Breast epithelium (tissue), 4 donors: ENCODE data around the gene PPP2R2D. TPM values are rescaled to one million over a fixed set of nuclear protein-coding genes. Genes with fewer than 3 reads are reported as not detected.

Experiments
- DNase-seq, 2 donors: peaks; one replicate each; pipeline ENCODE4 v3.0.0-alpha.2; 2019; ENCODE audit warnings: low spot score in 2 of 2
- H3K27ac ChIP-seq, 2 donors: fragments of 200-600 bp; sonication (generic) in 1 of 2; one replicate each; pipeline ENCODE4 v1.5.1; 2016 to 2019; ENCODE audit warnings: mild to moderate bottlenecking in 1 of 2
- H3K27me3 ChIP-seq, 2 donors: fragments of 200-600 bp; sonication (generic) in 1 of 2; one replicate each; pipeline versions ENCODE4 v1.5.1 to v1.6.0; 2017 to 2019; ENCODE audit warnings: control low read depth in 1 of 2, mild to moderate bottlenecking in 1 of 2
- H3K36me3 ChIP-seq: fragments of 200-600 bp; one replicate; pipeline ENCODE4 v1.5.1; 2019
- H3K4me1 ChIP-seq, 2 donors: fragments of 200-600 bp; sonication (generic); one replicate each; pipeline ENCODE4 v1.5.1; 2016 to 2019; ENCODE audit warnings: control low read depth in 1 of 2
- H3K4me3 ChIP-seq, 3 donors: fragments of 200-600 bp; sonication (generic); 1 replicate in 2 of 3; 2 replicates in 1 of 3; pipeline ENCODE4 v1.5.1; 2016 to 2019; ENCODE audit warnings: mild to moderate bottlenecking in 3 of 3, moderate library complexity in 2 of 3
- H3K9me3 ChIP-seq, 2 donors: fragments of 200-600 bp; sonication (generic) in 1 of 2; one replicate each; pipeline ENCODE4 v1.5.1; 2016 to 2019; ENCODE audit warnings: control low read depth in 1 of 2
- POLR2A ChIP-seq: fragments of 450-650 bp; IDR thresholded peaks from one replicate; pipeline ENCODE4 v1.6.1; 2016; ENCODE audit warnings: antibody characterized with exemption, mild to moderate bottlenecking, moderate library complexity
- POLR2AphosphoS5 ChIP-seq, 3 donors: sonication (generic); formaldehyde crosslinking; IDR thresholded peaks; one replicate each; pipeline ENCODE4 v1.6.1; 2017; ENCODE audit warnings: antibody characterized with exemption in 3 of 3
- intact Hi-C: fragments of 100-400 bp; cut with DNase I; formaldehyde crosslinking; loops from one replicate; pipeline ENCODE4 v1.15.1; 2023; ENCODE audit warnings: low total_unique reads
- total RNA-seq, 3 donors: library from RNA; depleted of rRNA; stranded (reverse); fragments of >200 nt; gene quantifications; one replicate each; pipeline ENCODE4 v1.1.0, GENCODE V29; 2016
- TF ChIP-seq, protein P1 (sequence below), 3 donors: fragments of 450-650 bp; IDR thresholded peaks; one replicate each; pipeline ENCODE4 v1.5.1; 2016 to 2017; ENCODE audit warnings: antibody characterized with exemption in 3 of 3, mild to moderate bottlenecking in 3 of 3, moderate library complexity in 3 of 3

PPP2R2D gene
- total RNA-seq, 3 donors from 2014 or later = 33.0 to 51.8 (median 44.1) TPM

DNA sequence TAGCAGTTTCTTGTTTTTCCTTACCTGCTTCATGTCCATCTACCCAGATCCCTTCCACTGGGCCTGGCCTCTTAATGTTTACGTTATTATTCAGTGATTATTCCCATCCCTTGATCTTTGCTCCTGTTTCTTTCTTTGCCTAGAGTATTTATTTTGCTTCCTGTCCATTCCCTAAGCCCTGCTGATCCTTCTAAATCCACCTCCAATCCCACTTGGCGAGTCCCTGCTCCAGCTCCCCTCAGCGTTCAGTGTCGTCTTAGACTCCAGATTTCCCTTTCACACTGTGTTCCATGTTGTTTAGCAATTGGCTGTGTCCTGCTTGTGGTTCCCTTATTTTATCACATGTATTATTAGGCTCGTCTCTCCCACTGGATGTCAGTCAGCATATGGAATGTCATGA lies 7.3 kb downstream of the PPP2R2D start:
- H3K27ac ChIP-seq = no peak overlapping the region
- no peak for DNase-seq
- peaks cover 0 to 9% of the 10 kb centered on the region in 2 donors for H3K4me1 ChIP-seq
- H3K9me3 ChIP-seq = no peaks in the 10 kb centered on the region
- H3K36me3 ChIP-seq = no peaks in the 10 kb centered on the region
- H3K4me3 ChIP-seq = no peak overlapping the region
- H3K27me3 ChIP-seq = no peaks in the 10 kb centered on the region
- intact Hi-C loops = no loop called here
- TF ChIP-seq, protein P1, sequence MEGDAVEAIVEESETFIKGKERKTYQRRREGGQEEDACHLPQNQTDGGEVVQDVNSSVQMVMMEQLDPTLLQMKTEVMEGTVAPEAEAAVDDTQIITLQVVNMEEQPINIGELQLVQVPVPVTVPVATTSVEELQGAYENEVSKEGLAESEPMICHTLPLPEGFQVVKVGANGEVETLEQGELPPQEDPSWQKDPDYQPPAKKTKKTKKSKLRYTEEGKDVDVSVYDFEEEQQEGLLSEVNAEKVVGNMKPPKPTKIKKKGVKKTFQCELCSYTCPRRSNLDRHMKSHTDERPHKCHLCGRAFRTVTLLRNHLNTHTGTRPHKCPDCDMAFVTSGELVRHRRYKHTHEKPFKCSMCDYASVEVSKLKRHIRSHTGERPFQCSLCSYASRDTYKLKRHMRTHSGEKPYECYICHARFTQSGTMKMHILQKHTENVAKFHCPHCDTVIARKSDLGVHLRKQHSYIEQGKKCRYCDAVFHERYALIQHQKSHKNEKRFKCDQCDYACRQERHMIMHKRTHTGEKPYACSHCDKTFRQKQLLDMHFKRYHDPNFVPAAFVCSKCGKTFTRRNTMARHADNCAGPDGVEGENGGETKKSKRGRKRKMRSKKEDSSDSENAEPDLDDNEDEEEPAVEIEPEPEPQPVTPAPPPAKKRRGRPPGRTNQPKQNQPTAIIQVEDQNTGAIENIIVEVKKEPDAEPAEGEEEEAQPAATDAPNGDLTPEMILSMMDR (IDR thresholded peaks at IDR 0.05) = no peak
- TF ChIP-seq POLR2A (no peak), POLR2AphosphoS5 (IDR thresholded peaks at IDR 0.05) (no peak)

DNA sequence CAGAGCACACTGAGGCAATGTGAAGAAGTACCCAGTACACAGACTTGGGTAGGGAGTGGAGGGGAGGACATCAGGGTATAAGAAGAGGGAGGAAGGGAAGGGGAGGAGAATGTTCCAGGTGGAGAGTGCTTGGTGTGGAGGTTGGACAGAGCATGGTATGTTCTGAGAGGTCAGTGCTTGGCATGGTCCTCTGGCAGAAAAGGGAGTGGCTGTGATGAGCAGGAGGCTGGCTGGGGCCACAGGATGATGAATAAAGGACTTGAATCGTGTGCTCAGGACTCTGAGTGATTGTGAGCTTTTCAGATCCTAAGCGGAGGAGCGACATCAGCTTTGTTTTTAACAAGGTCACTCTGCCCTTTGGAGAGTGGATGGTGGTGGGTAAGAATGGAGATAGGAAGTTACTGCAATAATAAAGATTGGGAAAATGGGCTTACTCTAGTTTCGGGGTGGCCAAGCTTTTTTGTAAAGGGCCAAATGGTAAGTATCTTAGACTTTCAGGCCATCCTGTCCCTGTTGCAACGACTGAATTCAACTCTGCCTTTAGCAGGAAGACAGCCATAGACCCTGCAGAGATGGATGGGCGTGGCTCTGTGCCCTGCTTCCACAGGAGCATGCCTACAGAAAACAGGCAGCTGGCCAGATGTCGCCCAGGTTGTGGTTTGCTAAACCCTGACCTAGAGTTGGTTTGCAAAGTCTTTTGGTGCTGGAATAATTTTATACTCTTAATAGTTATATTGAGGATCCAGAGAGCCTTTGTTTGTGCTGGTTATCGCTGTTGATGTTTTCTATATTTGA lies 8.4 kb downstream of the PPP2R2D start:
- TF ChIP-seq POLR2A (no peak), POLR2AphosphoS5 (IDR thresholded peaks at IDR 0.05) (no peak)
- TF ChIP-seq, protein P1 (IDR thresholded peaks at IDR 0.05) = no peak
- intact Hi-C loops = no loop called here
- Histone ChIP-seq H3K36me3 (no peaks in the 10 kb centered on the region), H3K4me3 (no peak overlapping the region), H3K4me1 (peaks cover 0 to 9% of the 10 kb centered on the region in 2 donors), H3K27me3 (no peaks in the 10 kb centered on the region), H3K9me3 (no peaks in the 10 kb centered on the region), H3K27ac (no peak overlapping the region)
- DNase-seq = no peak

DNA sequence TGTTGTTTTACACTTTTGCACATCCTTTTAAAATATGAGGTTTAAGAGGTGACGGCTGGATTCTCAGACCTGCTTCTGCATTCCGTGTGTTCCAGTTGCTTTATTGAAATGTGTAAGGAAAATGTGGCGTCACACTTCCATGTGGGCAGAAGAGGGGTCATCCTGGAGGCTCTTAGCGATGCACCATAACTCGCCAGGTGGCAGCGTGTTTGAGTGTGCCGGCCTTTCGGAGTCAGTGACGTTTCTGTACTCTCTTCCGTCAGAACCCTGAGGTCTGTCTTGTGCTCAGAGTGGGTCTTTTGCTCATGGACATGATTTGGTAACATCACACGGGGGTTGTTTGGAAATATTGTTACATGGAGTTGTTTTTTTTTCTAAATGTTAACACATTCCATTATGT lies 9.1 kb downstream of the PPP2R2D start:
- no peak for DNase-seq
- intact Hi-C loops = no loop called here
- Histone ChIP-seq H3K4me1 (peaks cover 0 to 9% of the 10 kb centered on the region in 2 donors), H3K27ac (no peak overlapping the region), H3K36me3 (no peaks in the 10 kb centered on the region), H3K27me3 (no peaks in the 10 kb centered on the region), H3K4me3 (no peak overlapping the region), H3K9me3 (no peaks in the 10 kb centered on the region)
- TF ChIP-seq POLR2A (no peak), POLR2AphosphoS5 (IDR thresholded peaks at IDR 0.05) (no peak)
- TF ChIP-seq, protein P1 (IDR thresholded peaks at IDR 0.05) = no peak

DNA sequence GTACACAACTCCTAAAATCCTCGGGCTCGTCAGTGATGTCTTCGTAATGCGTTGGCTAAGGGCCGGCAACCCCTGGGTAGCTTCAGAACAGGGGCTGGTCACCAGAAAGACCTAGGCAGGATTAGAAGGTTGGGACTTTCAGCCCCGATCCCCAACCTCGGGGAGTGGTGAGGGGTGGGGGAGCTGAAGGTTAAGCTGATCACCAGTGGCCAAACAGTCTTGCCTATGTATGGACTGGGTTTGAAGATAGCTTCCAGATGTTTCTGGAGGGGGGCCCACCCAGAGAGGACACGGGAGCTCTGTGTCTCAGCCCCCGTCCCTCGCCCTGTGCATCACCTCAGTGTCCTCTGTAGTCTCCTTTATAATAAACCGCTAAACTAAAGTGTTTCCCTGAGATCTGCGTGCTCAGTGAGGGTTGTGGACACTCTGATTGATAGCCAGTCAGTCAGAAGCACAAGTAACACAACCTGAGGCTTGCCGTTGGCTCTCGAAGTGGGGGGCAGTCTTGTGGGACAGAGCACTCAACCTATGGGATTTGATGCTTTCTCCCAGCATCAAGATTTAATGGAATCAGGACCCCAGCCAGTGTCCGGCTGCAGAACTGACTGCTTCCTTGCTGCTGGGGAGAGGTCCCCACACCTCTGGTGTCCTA lies 10.0 kb downstream of the PPP2R2D start:
- no peak overlapping the region for H3K27ac ChIP-seq
- intact Hi-C loops = no loop called here
- no peaks in the 10 kb centered on the region for H3K27me3 ChIP-seq
- no peak overlapping the region for H3K4me3 ChIP-seq
- H3K36me3 ChIP-seq = no peaks in the 10 kb centered on the region
- no peaks in the 10 kb centered on the region for H3K9me3 ChIP-seq
- peaks cover 0 to 9% of the 10 kb centered on the region in 2 donors for H3K4me1 ChIP-seq
- no peak for DNase-seq
- TF ChIP-seq, protein P1 (IDR thresholded peaks at IDR 0.05) = no peak
- TF ChIP-seq POLR2AphosphoS5 (IDR thresholded peaks at IDR 0.05) (no peak), POLR2A (no peak)

DNA sequence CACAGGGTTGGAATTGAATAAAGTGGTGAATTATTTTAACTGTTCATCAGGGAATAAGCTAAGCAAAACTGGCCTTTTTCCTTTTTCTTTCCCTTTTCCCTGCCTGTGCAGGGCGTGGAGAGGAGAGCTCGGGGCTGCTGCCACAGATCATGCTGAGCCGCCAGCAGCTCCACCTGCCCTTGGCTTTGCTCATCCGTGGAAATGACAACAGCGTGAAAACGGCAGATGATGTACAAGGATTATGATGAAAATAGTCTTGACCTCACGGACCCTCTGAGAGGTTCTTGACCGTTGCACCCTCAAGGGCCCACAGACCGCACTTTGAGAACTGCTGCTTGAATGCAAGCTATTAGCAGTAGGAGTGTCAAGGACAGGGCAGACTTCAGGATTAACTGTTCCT lies 10.6 kb downstream of the PPP2R2D start:
- no peak overlapping the region for H3K27ac ChIP-seq
- no peak overlapping the region for H3K4me3 ChIP-seq
- DNase-seq = no peak
- no peaks in the 10 kb centered on the region for H3K27me3 ChIP-seq
- H3K4me1 ChIP-seq = peaks cover 0 to 9% of the 10 kb centered on the region in 2 donors
- intact Hi-C loops = no loop called here
- no peaks in the 10 kb centered on the region for H3K36me3 ChIP-seq
- TF ChIP-seq POLR2AphosphoS5 (IDR thresholded peaks at IDR 0.05) (no peak), POLR2A (no peak)
- TF ChIP-seq, protein P1 (IDR thresholded peaks at IDR 0.05) = no peak
- H3K9me3 ChIP-seq = no peaks in the 10 kb centered on the region
